ENCODE results near the gene CNPY1.

Gene CNPY1

GRCh38 chr7:155466142-155466813 lies 80.1 kb downstream of the CNPY1 start:
- peaks cover 87% of the 10 kb centered on the region for H3K27me3 ChIP-seq (ENCODE audit: insufficient read depth, poor library complexity, severe bottlenecking)
- no peak for DNase-seq (ENCODE audit: low read depth in 1 of 2, low spot score in 1 of 2)
- TF ChIP-seq CTCF (IDR thresholded peaks at IDR 0.05; ENCODE audit: insufficient read depth, low read length) (no peak), SPI1 (IDR thresholded peaks at IDR 0.05; ENCODE audit: borderline replicate concordance, low read depth) (no peak), GABPA (IDR thresholded peaks at IDR 0.05; ENCODE audit: low read depth) (no peak), POLR2AphosphoS5 (IDR thresholded peaks at IDR 0.05; ENCODE audit: low read depth) (no peak), REST (IDR thresholded peaks at IDR 0.05; ENCODE audit: insufficient replicate concordance, low read depth) (no peak)
- H3K27ac ChIP-seq (replicated peaks) = no peak overlapping the region
- no peak overlapping the region for H3K4me3 ChIP-seq (replicated peaks; ENCODE audit: insufficient read depth, low read length)

GRCh38 chr7:155465761-155466141 lies 80.6 kb downstream of the CNPY1 start:
- no peak overlapping the region for H3K27ac ChIP-seq (replicated peaks)
- peaks cover 93% of the 10 kb centered on the region for H3K27me3 ChIP-seq (ENCODE audit: insufficient read depth, poor library complexity, severe bottlenecking)

More at GRCh38 chr7:155465761-155466141, 80.6 kb downstream of the CNPY1 start:
- H3K4me3 ChIP-seq (replicated peaks; ENCODE audit: insufficient read depth, low read length) = no peak overlapping the region
- DNase-seq (ENCODE audit: low read depth in 1 of 2, low spot score in 1 of 2) = no peak
- no peak for TF ChIP-seq GABPA (IDR thresholded peaks at IDR 0.05; ENCODE audit: low read depth)
- no peak for TF ChIP-seq SPI1 (IDR thresholded peaks at IDR 0.05; ENCODE audit: borderline replicate concordance, low read depth)
- TF ChIP-seq CTCF (IDR thresholded peaks at IDR 0.05; ENCODE audit: insufficient read depth, low read length) = no peak
- TF ChIP-seq REST (IDR thresholded peaks at IDR 0.05; ENCODE audit: insufficient replicate concordance, low read depth) = no peak
